Glutamatergic neuron (in vitro differentiated cells): Measurements from ENCODE around the gene ATP5MG. TPM values are rescaled to one million over a fixed set of nuclear protein-coding genes. Genes with fewer than 3 reads are reported as not detected.

Experiments used
- DNase-seq: peaks from one replicate; pipeline ENCODE4 v3.0.0; 2022
- H3K27ac Mint-ChIP-seq: one replicate; pipeline ENCODE4 v1.8.0; 2020; ENCODE audit warnings: mild to moderate bottlenecking, mixed read lengths, inconsistent platforms; ENCODE audit not compliant: unreplicated experiment
- H3K27me3 Mint-ChIP-seq: one replicate; pipeline ENCODE4 v1.8.0; 2020; ENCODE audit warnings: mild to moderate bottlenecking, moderate library complexity, mixed read lengths, inconsistent platforms; ENCODE audit not compliant: unreplicated experiment
- H3K36me3 Mint-ChIP-seq: one replicate; pipeline ENCODE4 v1.8.0; 2020; ENCODE audit warnings: mild to moderate bottlenecking, mixed read lengths, inconsistent platforms; ENCODE audit not compliant: unreplicated experiment
- H3K4me1 Mint-ChIP-seq: one replicate; pipeline ENCODE4 v1.8.0; 2020; ENCODE audit warnings: mild to moderate bottlenecking, low read depth, mixed read lengths, inconsistent platforms; ENCODE audit not compliant: unreplicated experiment
- H3K4me3 Mint-ChIP-seq: one replicate; pipeline ENCODE4 v1.8.0; 2020; ENCODE audit warnings: mild to moderate bottlenecking, mixed read lengths, inconsistent platforms; ENCODE audit not compliant: unreplicated experiment
- H3K9me3 Mint-ChIP-seq: one replicate; pipeline ENCODE4 v1.8.0; 2020; ENCODE audit warnings: mild to moderate bottlenecking, moderate library complexity, mixed read lengths, inconsistent platforms; ENCODE audit not compliant: unreplicated experiment
- total RNA-seq: library from RNA; stranded (reverse); fragmentation: NEBNext Ultra II Directional; extraction: Animal tissue kit (Norgen Biotek cat#: 25700); gene quantifications from one replicate; pipeline ENCODE4 v1.2.1, GENCODE V29; 2021; ENCODE audit not compliant: unreplicated experiment
- TF ChIP-seq, protein P1 (sequence below): fragments of 200-600 bp; sonication (generic); IDR thresholded peaks from one replicate; pipeline ENCODE4 v1.5.0; 2021; ENCODE audit not compliant: partially characterized antibody, unreplicated experiment

Gene ATP5MG
- total RNA-seq, 1 donor from 2014 or later, result 140 TPM

- TF ChIP-seq, protein P1, sequence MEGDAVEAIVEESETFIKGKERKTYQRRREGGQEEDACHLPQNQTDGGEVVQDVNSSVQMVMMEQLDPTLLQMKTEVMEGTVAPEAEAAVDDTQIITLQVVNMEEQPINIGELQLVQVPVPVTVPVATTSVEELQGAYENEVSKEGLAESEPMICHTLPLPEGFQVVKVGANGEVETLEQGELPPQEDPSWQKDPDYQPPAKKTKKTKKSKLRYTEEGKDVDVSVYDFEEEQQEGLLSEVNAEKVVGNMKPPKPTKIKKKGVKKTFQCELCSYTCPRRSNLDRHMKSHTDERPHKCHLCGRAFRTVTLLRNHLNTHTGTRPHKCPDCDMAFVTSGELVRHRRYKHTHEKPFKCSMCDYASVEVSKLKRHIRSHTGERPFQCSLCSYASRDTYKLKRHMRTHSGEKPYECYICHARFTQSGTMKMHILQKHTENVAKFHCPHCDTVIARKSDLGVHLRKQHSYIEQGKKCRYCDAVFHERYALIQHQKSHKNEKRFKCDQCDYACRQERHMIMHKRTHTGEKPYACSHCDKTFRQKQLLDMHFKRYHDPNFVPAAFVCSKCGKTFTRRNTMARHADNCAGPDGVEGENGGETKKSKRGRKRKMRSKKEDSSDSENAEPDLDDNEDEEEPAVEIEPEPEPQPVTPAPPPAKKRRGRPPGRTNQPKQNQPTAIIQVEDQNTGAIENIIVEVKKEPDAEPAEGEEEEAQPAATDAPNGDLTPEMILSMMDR, result no peak
- Mint-ChIP-seq H3K36me3 (no peaks in the 10 kb centered on the region), H3K27ac (no peak overlapping the region), H3K4me3 (no peak overlapping the region), H3K27me3 (no peaks in the 10 kb centered on the region), H3K9me3 (no peaks in the 10 kb centered on the region), H3K4me1 (peaks cover 7% of the 10 kb centered on the region)
- DNase-seq, result no peak
Measured at GRCh38 chr11:118406599-118407166, 5.3 kb downstream of the ATP5MG start.

GRCh38 chr11:118410055-118410745 lies 8.8 kb downstream of the ATP5MG start:
- Mint-ChIP-seq H3K9me3 (no peaks in the 10 kb centered on the region), H3K36me3 (no peaks in the 10 kb centered on the region), H3K4me1 (no peaks in the 10 kb centered on the region), H3K4me3 (no peak overlapping the region), H3K27ac (no peak overlapping the region), H3K27me3 (no peaks in the 10 kb centered on the region)
- TF ChIP-seq, protein P1, result no peak
- DNase-seq, result no peak

DNA sequence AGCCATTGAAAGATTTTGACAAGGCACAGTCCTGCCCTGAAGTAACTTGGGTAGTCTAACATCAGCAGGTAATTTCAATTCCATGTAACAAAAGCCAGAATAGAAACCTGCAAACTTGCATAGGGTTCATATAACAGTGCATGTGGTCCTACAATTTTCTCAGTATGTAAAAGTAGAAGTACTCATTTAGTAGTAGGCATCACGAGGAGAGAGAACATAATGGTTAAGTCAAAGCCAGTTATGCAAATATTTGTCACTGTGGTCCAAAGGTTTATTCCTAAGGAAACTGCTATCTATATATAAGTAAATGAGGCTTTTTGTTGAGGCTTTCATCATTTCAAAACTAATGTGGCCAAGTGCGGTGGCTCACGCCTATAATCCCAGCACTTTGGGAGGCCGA lies 10.1 kb downstream of the ATP5MG start:
- no peak for DNase-seq
- no peak overlapping the region for H3K27ac Mint-ChIP-seq
- no peaks in the 10 kb centered on the region for H3K27me3 Mint-ChIP-seq
- H3K9me3 Mint-ChIP-seq, result no peaks in the 10 kb centered on the region
- no peak overlapping the region for H3K4me3 Mint-ChIP-seq
- TF ChIP-seq, protein P1, result no peak
- no peaks in the 10 kb centered on the region for H3K4me1 Mint-ChIP-seq
- H3K36me3 Mint-ChIP-seq, result no peaks in the 10 kb centered on the region

DNA sequence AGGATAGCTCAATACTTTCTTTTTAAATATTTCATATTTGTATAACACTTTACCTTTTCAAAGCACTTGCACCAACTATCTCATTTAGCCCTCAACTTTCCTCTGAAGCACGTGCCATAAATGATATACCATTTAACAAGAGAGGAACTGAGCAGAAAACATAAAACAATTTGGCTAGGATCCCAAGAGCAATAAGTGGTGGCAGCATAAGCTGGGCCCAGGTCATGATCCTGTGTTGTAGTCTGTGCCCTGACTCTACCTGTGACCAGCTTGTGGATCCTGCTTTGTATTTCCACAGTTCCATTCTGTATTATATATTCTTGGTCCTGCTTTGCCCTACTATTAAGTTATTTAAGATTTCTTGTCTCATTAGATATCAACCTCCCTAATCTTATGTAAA lies 11.5 kb downstream of the ATP5MG start:
- no peaks in the 10 kb centered on the region for H3K4me1 Mint-ChIP-seq
- no peaks in the 10 kb centered on the region for H3K9me3 Mint-ChIP-seq
- TF ChIP-seq, protein P1, result no peak
- H3K36me3 Mint-ChIP-seq, result no peaks in the 10 kb centered on the region
- H3K4me3 Mint-ChIP-seq, result no peak overlapping the region
- DNase-seq, result no peak
- no peak overlapping the region for H3K27ac Mint-ChIP-seq
- H3K27me3 Mint-ChIP-seq, result no peaks in the 10 kb centered on the region

DNA sequence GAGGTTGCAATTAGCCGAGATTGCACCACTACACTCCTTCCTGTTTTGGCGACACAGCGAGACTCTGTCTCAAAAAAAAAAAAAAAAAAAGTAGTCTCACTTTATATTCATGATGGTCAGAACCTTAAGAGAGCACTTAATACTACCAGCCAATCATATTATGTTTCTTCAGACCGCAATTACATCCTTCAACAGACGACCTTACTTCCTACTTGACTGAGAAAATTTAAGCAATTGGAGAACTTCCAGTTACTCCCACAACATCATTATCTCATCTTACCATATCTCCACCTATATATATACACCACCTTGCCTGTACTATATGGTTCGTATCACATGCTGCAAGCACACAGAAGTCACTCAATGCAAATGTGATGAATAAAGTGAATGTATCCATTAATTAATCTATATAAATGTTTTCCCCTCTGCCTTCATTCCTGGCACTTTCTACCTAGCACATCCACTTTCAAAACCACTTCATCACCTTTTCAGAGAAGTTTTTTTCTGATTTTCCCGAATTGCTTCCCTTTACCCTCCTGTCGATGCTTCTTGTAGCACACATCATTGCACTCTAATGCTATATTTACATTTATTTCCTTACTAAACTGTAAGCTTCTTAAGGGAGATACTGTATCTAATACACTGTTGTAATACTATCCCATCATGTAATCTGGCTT lies 13.8 kb downstream of the ATP5MG start:
- Mint-ChIP-seq H3K4me1 (no peaks in the 10 kb centered on the region), H3K4me3 (no peak overlapping the region), H3K36me3 (no peaks in the 10 kb centered on the region), H3K27ac (no peak overlapping the region), H3K27me3 (no peaks in the 10 kb centered on the region), H3K9me3 (no peaks in the 10 kb centered on the region)
- TF ChIP-seq, protein P1, result no peak
- no peak for DNase-seq
